Ectodermal cell (in vitro differentiated cells): ENCODE measurements around the gene FAM161B.
"Not testable (repeated sequence)": the region's sequence is repeated elsewhere in the genome, so short reads cannot be mapped to it uniquely, and the experiment has no call there.

Experiments
- H3K27ac ChIP-seq: 2 replicates; pipeline ENCODE4 v1.7.0; 2013; ENCODE audit warnings: mild to moderate bottlenecking, low read depth, low read length; ENCODE audit not compliant: insufficient read depth, poor library complexity, severe bottlenecking
- H3K27me3 ChIP-seq: 2 replicates; pipeline ENCODE4 v1.7.0; 2013; ENCODE audit warnings: mild to moderate bottlenecking, low read length; ENCODE audit not compliant: insufficient read depth, control insufficient read depth, poor library complexity, severe bottlenecking
- H3K36me3 ChIP-seq: one replicate; pipeline ENCODE4 v1.7.0; 2013; ENCODE audit warnings: low read length; ENCODE audit not compliant: control insufficient read depth, insufficient read depth
- H3K4me1 ChIP-seq: one replicate; pipeline ENCODE4 v1.7.0; 2013; ENCODE audit warnings: low read length; ENCODE audit not compliant: control insufficient read depth, insufficient read depth
- H3K4me3 ChIP-seq: 2 replicates; pipeline ENCODE4 v1.7.0; 2013; ENCODE audit warnings: low read depth, low read length, control low read depth; ENCODE audit not compliant: insufficient read depth
- H3K9me3 ChIP-seq: 2 replicates; pipeline ENCODE4 v1.7.0; 2013; ENCODE audit warnings: mild to moderate bottlenecking, low read length, moderate library complexity; ENCODE audit not compliant: control insufficient read depth
- WGBS, 2 experiments: methylation state at CpG; one replicate each; pipeline ENCODE4 v1.1.7; 2013; ENCODE audit warnings: missing lambda C conversion rate in 2 of 2; 5-methylcytosine and 5-hydroxymethylcytosine counted together

The FAM161B gene

DNA sequence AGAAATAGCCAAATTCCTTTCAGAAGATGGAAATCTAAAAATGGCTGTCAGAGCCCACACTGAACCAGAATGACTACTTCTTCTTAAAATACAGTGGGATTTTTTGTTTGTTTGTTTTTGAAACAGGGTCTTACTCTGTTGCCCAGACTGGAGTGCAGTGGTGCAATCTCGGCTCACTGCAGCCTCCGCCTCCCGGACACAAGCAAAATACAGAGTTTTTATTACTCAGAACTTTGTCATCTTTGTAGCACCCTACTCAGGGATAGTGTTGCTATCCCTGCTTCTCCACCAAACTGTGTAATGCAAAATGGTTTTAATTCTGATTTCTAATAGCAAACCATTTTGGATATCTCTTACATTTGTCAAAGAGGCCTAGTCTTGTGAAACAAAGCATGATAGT lies 46.9 kb downstream of the FAM161B start:
- WGBS, 2 experiments, result 75 to 77% methylated on average over 3 of the region's 3 CpGs
- no peaks in the 10 kb centered on the region for H3K4me1 ChIP-seq
- no peak overlapping the region for H3K27ac ChIP-seq
- H3K4me3 ChIP-seq, result no peak overlapping the region
- H3K9me3 ChIP-seq, result no peaks in the 10 kb centered on the region
- peaks cover 33% of the 10 kb centered on the region for H3K36me3 ChIP-seq
- H3K27me3 ChIP-seq, result no peaks in the 10 kb centered on the region

DNA sequence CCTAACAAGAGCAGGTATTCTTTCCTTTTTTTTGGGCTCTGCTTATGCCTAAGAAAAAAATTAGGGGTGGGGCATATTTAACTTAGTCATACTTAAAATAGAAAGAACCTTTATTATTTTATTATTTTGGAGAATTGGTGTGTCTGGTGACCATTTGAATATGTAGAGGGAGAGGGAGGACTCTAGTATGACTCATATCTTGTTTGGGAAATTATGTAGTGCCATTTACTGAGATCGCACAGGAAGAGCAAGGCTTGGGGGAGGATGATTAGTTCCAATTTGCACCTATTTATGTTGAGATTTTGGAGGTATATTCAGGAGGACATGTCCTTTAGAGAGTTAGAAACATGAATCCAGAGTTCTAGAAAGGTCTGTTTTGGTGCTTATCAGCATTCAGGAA lies 53.4 kb downstream of the FAM161B start:
- H3K9me3 ChIP-seq, result no peaks in the 10 kb centered on the region
- no peak overlapping the region for H3K4me3 ChIP-seq
- no peak overlapping the region for H3K27ac ChIP-seq
- no peaks in the 10 kb centered on the region for H3K27me3 ChIP-seq
- 97 to 98% methylated on average over 1 of the region's 1 CpG for WGBS, 2 experiments
- H3K36me3 ChIP-seq, result peaks cover 49% of the 10 kb centered on the region
- no peaks in the 10 kb centered on the region for H3K4me1 ChIP-seq

- Histone ChIP-seq H3K4me1 (no peaks in the 10 kb centered on the region), H3K27ac (no peak overlapping the region), H3K4me3 (no peak overlapping the region), H3K36me3 (peaks cover 49% of the 10 kb centered on the region), H3K9me3 (no peaks in the 10 kb centered on the region), H3K27me3 (no peaks in the 10 kb centered on the region)
- WGBS, 2 experiments, result 94 to 100% methylated on average over 1 of the region's 1 CpG
Observed at GRCh38 chr14:73895939-73896338, 54.0 kb downstream of the FAM161B start.

GRCh38 chr14:73894180-73894687 lies 55.7 kb downstream of the FAM161B start:
- 94 to 97% methylated on average over 6 of the region's 6 CpGs for WGBS, 2 experiments
- not testable (repeated sequence) for H3K4me1 ChIP-seq, H3K27me3 ChIP-seq, H3K9me3 ChIP-seq, H3K27ac ChIP-seq, H3K4me3 ChIP-seq
- peaks cover 41% of the 10 kb centered on the region for H3K36me3 ChIP-seq

GRCh38 chr14:73889376-73889775 lies 60.5 kb downstream of the FAM161B start:
- H3K27me3 ChIP-seq, result no peaks in the 10 kb centered on the region
- WGBS, 2 experiments, result 84 to 90% methylated on average over 5 of the region's 5 CpGs
- no peaks in the 10 kb centered on the region for H3K9me3 ChIP-seq
- H3K4me3 ChIP-seq, result no peak overlapping the region
- H3K36me3 ChIP-seq, result peaks cover 8% of the 10 kb centered on the region
- H3K27ac ChIP-seq, result no peak overlapping the region
- peaks cover 7% of the 10 kb centered on the region for H3K4me1 ChIP-seq

DNA sequence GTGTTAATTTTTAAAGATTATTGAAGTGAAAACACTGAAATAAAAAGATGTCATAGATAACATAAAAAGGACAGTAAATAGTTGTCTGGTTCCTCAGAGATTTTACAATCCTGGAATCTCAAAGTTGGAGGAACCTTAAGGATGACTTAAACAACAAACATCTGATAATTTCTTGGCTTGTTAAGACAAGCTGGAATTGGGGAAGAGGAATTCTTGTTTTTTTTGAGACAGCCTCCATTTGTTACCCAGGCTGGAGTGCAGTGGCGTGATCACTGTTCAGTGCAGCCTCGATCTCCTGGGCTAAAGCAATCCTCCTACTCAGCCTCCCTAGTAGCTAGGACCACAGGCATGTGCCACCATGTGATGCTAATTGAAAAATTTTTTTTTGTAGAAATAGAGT lies 60.9 kb downstream of the FAM161B start:
- no peak overlapping the region for H3K4me3 ChIP-seq
- H3K27ac ChIP-seq, result no peak overlapping the region
- WGBS, 2 experiments, result 93 to 100% methylated on average over 2 of the region's 2 CpGs
- no peaks in the 10 kb centered on the region for H3K9me3 ChIP-seq
- peaks cover 7% of the 10 kb centered on the region for H3K4me1 ChIP-seq
- H3K36me3 ChIP-seq, result peaks cover 4% of the 10 kb centered on the region
- no peaks in the 10 kb centered on the region for H3K27me3 ChIP-seq

- WGBS, 2 experiments, result 96 to 100% methylated on average over 3 of the region's 3 CpGs
- Histone ChIP-seq H3K9me3 (no peaks in the 10 kb centered on the region), H3K4me1 (peaks cover 7% of the 10 kb centered on the region), H3K36me3 (no peaks in the 10 kb centered on the region), H3K27ac (no peak overlapping the region), H3K27me3 (no peaks in the 10 kb centered on the region), H3K4me3 (peak overlapping the region; percentile 96)
Observed at GRCh38 chr14:73888460-73888725, 61.5 kb downstream of the FAM161B start.

- Histone ChIP-seq H3K36me3 (no peaks in the 10 kb centered on the region), H3K27ac (no peak overlapping the region), H3K27me3 (no peaks in the 10 kb centered on the region), H3K9me3 (no peaks in the 10 kb centered on the region), H3K4me3 (peak overlapping the region; percentile 96), H3K4me1 (peaks cover 7% of the 10 kb centered on the region)
- WGBS, 2 experiments, result 63 to 64% methylated on average over 7 of the region's 7 CpGs
Observed at GRCh38 chr14:73887694-73888459, 62.0 kb downstream of the FAM161B start.

DNA sequence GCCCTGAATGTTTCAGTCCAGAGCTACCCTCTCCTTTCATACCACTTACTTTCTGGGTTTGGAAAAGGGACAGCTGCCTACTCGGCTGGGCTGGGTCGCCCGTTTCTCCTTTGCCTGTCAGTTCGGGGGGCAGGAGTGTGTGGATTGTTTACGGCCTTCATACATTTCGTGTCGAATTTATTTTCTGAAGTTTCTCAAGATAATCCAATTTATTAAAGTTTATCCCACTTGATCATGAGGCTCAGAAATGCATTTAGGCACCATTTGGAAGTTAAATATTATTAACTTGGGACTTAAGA lies 62.6 kb downstream of the FAM161B start:
- Histone ChIP-seq H3K4me1 (peaks cover 7% of the 10 kb centered on the region), H3K4me3 (peak overlapping the region; percentile 96), H3K9me3 (no peaks in the 10 kb centered on the region), H3K27ac (peak overlapping the region; percentile 92), H3K27me3 (no peaks in the 10 kb centered on the region), H3K36me3 (no peaks in the 10 kb centered on the region)
- WGBS, 2 experiments, result 3 to 6% methylated on average over 7 of the region's 7 CpGs

- peaks cover 7% of the 10 kb centered on the region for H3K4me1 ChIP-seq
- H3K27ac ChIP-seq, result peak within 1 kb of the TSS; percentile 92
- H3K36me3 ChIP-seq, result no peaks in the 10 kb centered on the region
- no peaks in the 10 kb centered on the region for H3K27me3 ChIP-seq
- 0 to 1% methylated on average over 65 of the region's 65 CpGs for WGBS, 2 experiments
- no peaks in the 10 kb centered on the region for H3K9me3 ChIP-seq
- H3K4me3 ChIP-seq, result peak within 1 kb of the TSS; percentile 96
Observed at GRCh38 chr14:73886449-73887317, 63.2 kb downstream of the FAM161B start, which contains the start of gene ZNF410. Gene ZNF410 (plus strand): TSS chr14:73886859. CDS start chr14:73892176, 5,317 bp downstream.
